PC-3 (cell line): ENCODE measurements around the gene MAGEA9. TPM values are rescaled to one million over a fixed set of nuclear protein-coding genes. Genes with fewer than 3 reads are reported as not detected.
A peak's percentile ranks its signal among the peaks of the same experiment; 100 is the strongest.
"Not testable (repeated sequence)": the region's sequence is repeated elsewhere in the genome, so short reads cannot be mapped to it uniquely, and the experiment has no call there.

Source experiments
- ATAC-seq: fragments of 200-7000 bp; cut with Tn5 transposase; 2 replicates; pipeline ENCODE4 v1.9.1; 2020; ENCODE audit warnings: mild to moderate bottlenecking, moderate library complexity
- BruUV-seq: library from RNA; stranded (reverse); fragments of 400-500 nt; replicated peaks from 2 replicates; lab custom pipeline; 2021; lab: Mats Ljungman, UMichigan
- CTCF ChIA-PET: fragments of 300-600 bp; sonication (Branson Sonifier 250); formaldehyde crosslinking; loops from one replicate; lab custom pipeline; 2022; ENCODE audit warnings: antibody characterized with exemption; lab: Charles Lee
- POLR2A ChIA-PET: fragments of 300-600 bp; sonication (Branson Sonifier 250); formaldehyde crosslinking; loops from one replicate; lab custom pipeline; 2022; ENCODE audit warnings: antibody characterized with exemption; ENCODE audit not compliant: unreplicated experiment; lab: Charles Lee
- DNase-seq: peaks from one replicate; pipeline ENCODE4 v3.0.0-alpha.2; 2015
- H2AFZ ChIP-seq: fragments of 300-600 bp; sonication (generic); 2 replicates; pipeline ENCODE4 v1.6.0; 2016; ENCODE audit warnings: antibody characterized with exemption, low read length
- H3F3A ChIP-seq: fragments of 300-600 bp; sonication (generic); one replicate; pipeline ENCODE4 v1.6.0; 2017; ENCODE audit warnings: antibody characterized with exemption, low read length, control low read depth, mild to moderate bottlenecking; ENCODE audit not compliant: unreplicated experiment
- H3K27ac ChIP-seq: fragments of 300-600 bp; sonication (generic); 2 replicates; pipeline ENCODE4 v1.5.1; 2016; ENCODE audit warnings: mild to moderate bottlenecking, low read length
- H3K27me3 ChIP-seq: fragments of 300-600 bp; sonication (generic); 2 replicates; pipeline ENCODE4 v1.6.1; 2016; ENCODE audit warnings: low read length, mixed read lengths
- H3K36me3 ChIP-seq: fragments of 300-600 bp; sonication (generic); 2 replicates; pipeline ENCODE4 v1.6.1; 2016; ENCODE audit warnings: low read depth, mixed run types, low read length, mixed read lengths
- H3K4me1 ChIP-seq: fragments of 300-600 bp; sonication (generic); 2 replicates; pipeline ENCODE4 v1.5.1; 2016; ENCODE audit warnings: low read length; ENCODE audit not compliant: insufficient read depth
- H3K4me2 ChIP-seq: fragments of 300-600 bp; sonication (generic); 2 replicates; pipeline ENCODE4 v1.6.0; 2016; ENCODE audit warnings: low read length
- H3K4me3 ChIP-seq: fragments of 300-600 bp; sonication (generic); 2 replicates; pipeline ENCODE4 v1.5.1; 2016; ENCODE audit warnings: mild to moderate bottlenecking, low read length, mixed read lengths
- H3K79me2 ChIP-seq: fragments of 300-600 bp; sonication (generic); 2 replicates; pipeline ENCODE4 v1.6.1; 2017; ENCODE audit warnings: low read length, mixed read lengths
- H3K9ac ChIP-seq: fragments of 300-600 bp; sonication (generic); 2 replicates; pipeline ENCODE4 v1.6.0; 2016; ENCODE audit warnings: mild to moderate bottlenecking, low read length
- H3K9me2 ChIP-seq: fragments of 300-600 bp; sonication (generic); replicated peaks from 2 replicates; pipeline ENCODE4 v1.6.1; 2016; ENCODE audit warnings: mixed run types, low read length, mixed read lengths
- H3K9me3 ChIP-seq: fragments of 300-600 bp; sonication (generic); 2 replicates; pipeline ENCODE4 v1.6.1; 2016; ENCODE audit warnings: low read length, mixed read lengths
- H4K20me1 ChIP-seq: fragments of 300-600 bp; sonication (generic); 2 replicates; pipeline ENCODE4 v1.6.1; 2016; ENCODE audit warnings: low read length, mixed read lengths
- intact Hi-C: fragments of 100-400 bp; cut with micrococcal nuclease; formaldehyde crosslinking; loops from 2 replicates; pipeline ENCODE4 v1.9.0; 2023
- total RNA-seq: library from RNA; depleted of rRNA; stranded (reverse); fragments of >200 nt; gene quantifications from 2 replicates; pipeline ENCODE4 v1.2.3, GENCODE V29; 2014

MAGEA9 gene
- total RNA-seq, 1 experiment from 2014 or later: not detected

- H4K20me1 ChIP-seq, H3K4me1 ChIP-seq, POLR2A ChIA-PET, H3K9me2 ChIP-seq, H2AFZ ChIP-seq, H3K36me3 ChIP-seq, DNase-seq, H3K9ac ChIP-seq, H3K79me2 ChIP-seq, H3K27me3 ChIP-seq, H3K27ac ChIP-seq, H3K9me3 ChIP-seq, CTCF ChIA-PET, H3K4me2 ChIP-seq, H3K4me3 ChIP-seq, BruUV-seq, ATAC-seq, intact Hi-C loops, H3F3A ChIP-seq: not testable (repeated sequence)
These were observed 8.7 kb upstream of the MAGEA9 start for GRCh38 chrX:149773026-149773425.

DNA sequence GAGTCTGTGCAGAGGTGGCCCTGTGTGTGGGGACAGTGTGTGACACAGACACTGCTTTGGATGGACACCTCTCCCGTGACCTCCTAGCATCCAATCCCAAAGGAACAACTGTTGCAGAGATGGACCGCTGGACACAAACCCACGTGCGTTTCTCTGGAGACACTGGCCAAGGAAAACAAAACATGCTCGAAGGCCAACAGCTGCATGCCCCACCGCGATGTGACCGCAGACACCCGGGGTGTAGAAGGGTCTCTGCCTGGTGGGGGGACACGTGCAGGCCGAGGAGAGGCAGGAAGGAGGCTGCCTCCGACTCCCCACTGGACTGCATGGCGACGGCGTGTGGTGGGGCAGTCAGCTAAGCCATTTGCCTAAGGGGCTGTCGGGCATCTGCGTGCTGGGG, 8.0 kb upstream of the MAGEA9 start, which contains the start of gene HSFX1:
HSFX1 (plus strand) TSS at position 301 of the 400 bp plus-strand sequence. CDS start 614 bp downstream, outside the sequence.
- H2AFZ ChIP-seq, H3K9ac ChIP-seq, H3K79me2 ChIP-seq, POLR2A ChIA-PET, H3K27me3 ChIP-seq, H3K9me3 ChIP-seq, intact Hi-C loops, H3K4me1 ChIP-seq, DNase-seq, H3F3A ChIP-seq, H4K20me1 ChIP-seq, H3K27ac ChIP-seq, ATAC-seq, H3K36me3 ChIP-seq, H3K4me2 ChIP-seq, BruUV-seq, H3K9me2 ChIP-seq, CTCF ChIA-PET, H3K4me3 ChIP-seq: not testable (repeated sequence)

DNA sequence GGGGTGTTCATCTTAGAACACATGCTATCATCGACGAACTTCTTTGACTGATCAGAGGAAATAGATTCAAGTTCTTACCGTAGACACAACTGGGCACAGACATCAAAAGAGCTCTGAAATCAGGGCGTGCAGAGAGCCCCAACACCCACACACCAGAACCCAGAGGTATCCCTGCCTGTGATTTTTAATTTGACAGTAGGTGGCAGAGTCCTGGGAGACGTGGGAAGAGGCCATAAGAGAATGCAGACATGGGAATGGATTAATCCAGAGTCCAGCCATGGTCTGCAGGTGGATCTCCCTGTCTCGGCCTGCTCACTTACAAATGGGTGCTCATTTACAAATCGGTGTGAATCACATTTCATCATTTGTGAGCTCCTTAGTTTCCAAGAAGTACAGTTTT, 3.7 kb upstream of the MAGEA9 start:
- H3K4me1 ChIP-seq, POLR2A ChIA-PET, H2AFZ ChIP-seq, CTCF ChIA-PET, H3K36me3 ChIP-seq, H4K20me1 ChIP-seq, DNase-seq, H3F3A ChIP-seq, intact Hi-C loops, BruUV-seq, H3K9me2 ChIP-seq, H3K4me3 ChIP-seq, H3K79me2 ChIP-seq, H3K9ac ChIP-seq, H3K9me3 ChIP-seq, H3K27ac ChIP-seq, H3K27me3 ChIP-seq, ATAC-seq, H3K4me2 ChIP-seq: not testable (repeated sequence)

- H3K9me2 ChIP-seq, H3K27ac ChIP-seq, POLR2A ChIA-PET, H4K20me1 ChIP-seq, H3F3A ChIP-seq, H3K79me2 ChIP-seq, CTCF ChIA-PET, H3K4me1 ChIP-seq, BruUV-seq, H3K36me3 ChIP-seq, DNase-seq, H3K4me3 ChIP-seq, H3K4me2 ChIP-seq, intact Hi-C loops, H3K9ac ChIP-seq, H2AFZ ChIP-seq, H3K9me3 ChIP-seq: not testable (repeated sequence)
- peak; percentile 35 for ATAC-seq
- H3K27me3 ChIP-seq: peaks cover 33% of the 10 kb centered on the region; the same call in 1 of the 2 replicates
These were observed 13.8 kb downstream of the MAGEA9 start for GRCh38 chrX:149795531-149795930.
